Chondrocyte (in vitro differentiated cells): ENCODE results near the gene KCNG3. TPM values are rescaled to one million over a fixed set of nuclear protein-coding genes. Genes with fewer than 3 reads are reported as not detected.
A peak's percentile ranks its signal among the peaks of the same experiment; 100 is the strongest.

Experiments
- DNase-seq: peaks from one replicate; pipeline ENCODE4 v3.0.0; 2021; ENCODE audit warnings: mixed read lengths, low spot score
- H3K27ac Mint-ChIP-seq: one replicate; pipeline ENCODE4 v1.8.0; 2021; ENCODE audit warnings: mild to moderate bottlenecking, moderate library complexity, mixed read lengths; ENCODE audit not compliant: unreplicated experiment
- H3K27me3 Mint-ChIP-seq: 2 replicates; pipeline ENCODE4 v1.8.0; 2021; ENCODE audit warnings: low read depth, mixed read lengths
- H3K36me3 Mint-ChIP-seq: 2 replicates; pipeline ENCODE4 v1.8.0; 2021; ENCODE audit warnings: low read depth, mixed read lengths
- H3K4me1 Mint-ChIP-seq: 2 replicates; pipeline ENCODE4 v1.8.0; 2021; ENCODE audit warnings: low read depth, mild to moderate bottlenecking, mixed read lengths
- H3K4me3 Mint-ChIP-seq: one replicate; pipeline ENCODE4 v1.8.0; 2021; ENCODE audit warnings: mild to moderate bottlenecking, moderate library complexity, mixed read lengths; ENCODE audit not compliant: unreplicated experiment
- H3K9me3 Mint-ChIP-seq: 2 replicates; pipeline ENCODE4 v1.8.0; 2021; ENCODE audit warnings: low read depth, mixed read lengths
- CTCF ChIP-seq: fragments of 200-600 bp; sonication (generic); IDR thresholded peaks from 2 replicates; pipeline ENCODE4 v1.5.0; 2021; ENCODE audit warnings: antibody characterized with exemption, mild to moderate bottlenecking, moderate library complexity
- total RNA-seq: library from RNA; stranded (reverse); gene quantifications from 3 replicates; pipeline ENCODE4 v1.2.1, GENCODE V29; 2021

Gene KCNG3
- total RNA-seq, 1 donor from 2014 or later, result 0.05 TPM

GRCh38 chr2:42522035-42522434 lies 28.3 kb upstream of the KCNG3 start:
- Mint-ChIP-seq H3K36me3 (no peaks in the 10 kb centered on the region), H3K27me3 (no peaks in the 10 kb centered on the region), H3K27ac (no peak overlapping the region), H3K4me3 (no peak overlapping the region), H3K9me3 (no peaks in the 10 kb centered on the region), H3K4me1 (no peaks in the 10 kb centered on the region)
- no peak for DNase-seq
- no peak for TF ChIP-seq CTCF

GRCh38 chr2:42519624-42520023 lies 25.8 kb upstream of the KCNG3 start:
- no peaks in the 10 kb centered on the region for H3K4me1 Mint-ChIP-seq
- H3K9me3 Mint-ChIP-seq, result no peaks in the 10 kb centered on the region
- no peak overlapping the region for H3K4me3 Mint-ChIP-seq
- H3K36me3 Mint-ChIP-seq, result no peaks in the 10 kb centered on the region
- H3K27ac Mint-ChIP-seq, result no peak overlapping the region
- no peak for DNase-seq
- H3K27me3 Mint-ChIP-seq, result no peaks in the 10 kb centered on the region
- no peak for TF ChIP-seq CTCF

- DNase-seq, result no peak
- Mint-ChIP-seq H3K4me3 (no peak overlapping the region), H3K4me1 (no peaks in the 10 kb centered on the region), H3K36me3 (no peaks in the 10 kb centered on the region), H3K27ac (no peak overlapping the region), H3K27me3 (no peaks in the 10 kb centered on the region), H3K9me3 (no peaks in the 10 kb centered on the region)
- TF ChIP-seq CTCF, result no peak
Measured at GRCh38 chr2:42516418-42516901, 22.7 kb upstream of the KCNG3 start.

- DNase-seq, result no peak
- no peak overlapping the region for H3K27ac Mint-ChIP-seq
- no peak overlapping the region for H3K4me3 Mint-ChIP-seq
- peak; percentile 79 for TF ChIP-seq CTCF
- no peaks in the 10 kb centered on the region for H3K27me3 Mint-ChIP-seq
- H3K4me1 Mint-ChIP-seq, result peaks cover 9% of the 10 kb centered on the region
- H3K9me3 Mint-ChIP-seq, result no peaks in the 10 kb centered on the region
- no peaks in the 10 kb centered on the region for H3K36me3 Mint-ChIP-seq
Measured at GRCh38 chr2:42513252-42513918, 19.6 kb upstream of the KCNG3 start.

- H3K4me1 Mint-ChIP-seq, result peaks cover 9% of the 10 kb centered on the region
- no peaks in the 10 kb centered on the region for H3K9me3 Mint-ChIP-seq
- TF ChIP-seq CTCF, result no peak
- H3K27ac Mint-ChIP-seq, result no peak overlapping the region
- H3K4me3 Mint-ChIP-seq, result no peak overlapping the region
- H3K27me3 Mint-ChIP-seq, result no peaks in the 10 kb centered on the region
- DNase-seq, result no peak
- no peaks in the 10 kb centered on the region for H3K36me3 Mint-ChIP-seq
Measured at GRCh38 chr2:42510608-42511243, 16.9 kb upstream of the KCNG3 start.
